GM19324 (cell line): Measurements from ENCODE around the gene MGAT5B.
"Not testable (repeated sequence)": the region's sequence is repeated elsewhere in the genome, so short reads cannot be mapped to it uniquely, and the experiment has no call there.

Source experiments
- ATAC-seq: cut with Tn5 transposase; IDR thresholded peaks from one replicate; pipeline ENCODE4 v1.9.1; 2021; ENCODE audit warnings: mild to moderate bottlenecking, moderate library complexity; ENCODE audit not compliant: unreplicated experiment, low FRiP score

MGAT5B gene

GRCh38 chr17:76847031-76847430, 21.2 kb upstream of the MGAT5B start:
- ATAC-seq, result no peak

- ATAC-seq, result no peak
Observed at GRCh38 chr17:76848670-76849069, 19.5 kb upstream of the MGAT5B start.

GRCh38 chr17:76849160-76849559, 19.0 kb upstream of the MGAT5B start:
- not testable (repeated sequence) for ATAC-seq

GRCh38 chr17:76852843-76853242, 15.4 kb upstream of the MGAT5B start:
- no peak for ATAC-seq

- no peak for ATAC-seq
Observed at GRCh38 chr17:76855105-76855504, 13.1 kb upstream of the MGAT5B start.

- no peak for ATAC-seq
Observed at GRCh38 chr17:76862079-76862478, 6.1 kb upstream of the MGAT5B start.

GRCh38 chr17:76862494-76862893, 5.7 kb upstream of the MGAT5B start:
- no peak for ATAC-seq

- no peak for ATAC-seq
Observed at GRCh38 chr17:76864024-76864423, 4.2 kb upstream of the MGAT5B start.

GRCh38 chr17:76865174-76865573, 3.0 kb upstream of the MGAT5B start:
- no peak for ATAC-seq

- no peak for ATAC-seq
Observed at GRCh38 chr17:76866203-76866602, 2.0 kb upstream of the MGAT5B start.

- ATAC-seq, result no peak
Observed at GRCh38 chr17:76866774-76867577, 1.2 kb upstream of the MGAT5B start.

- no peak for ATAC-seq
Observed at GRCh38 chr17:76867578-76868175, 527 bp upstream of the MGAT5B start.

GRCh38 chr17:76868669-76869495, 678 bp downstream of the MGAT5B start:
- ATAC-seq, result no peak

GRCh38 chr17:76869496-76870376, 1.5 kb downstream of the MGAT5B start:
- ATAC-seq, result no peak

- ATAC-seq, result no peak
Observed at GRCh38 chr17:76870377-76870714, 2.1 kb downstream of the MGAT5B start.

- ATAC-seq, result no peak
Observed at GRCh38 chr17:76871668-76872067, 3.5 kb downstream of the MGAT5B start.

- no peak for ATAC-seq
Observed at GRCh38 chr17:76872221-76872873, 4.1 kb downstream of the MGAT5B start.

GRCh38 chr17:76872874-76873221, 4.6 kb downstream of the MGAT5B start:
- no peak for ATAC-seq

GRCh38 chr17:76873856-76874255, 5.7 kb downstream of the MGAT5B start:
- no peak for ATAC-seq

- ATAC-seq, result no peak
Observed at GRCh38 chr17:76877437-76877836, 9.2 kb downstream of the MGAT5B start.
